HFF-Myc (cell line): ENCODE data around the gene NPDC1.

Experiments used
- DNase-seq: peaks from one replicate; pipeline ENCODE4 v3.0.0-alpha.2; 2011; ENCODE audit warnings: low read depth; ENCODE audit errors: extremely low read depth
- H3K4me3 ChIP-seq: replicated peaks from 2 replicates; pipeline ENCODE4 v1.5.1; 2011; ENCODE audit warnings: low read depth, mild to moderate bottlenecking, control low read depth, low read length
- CTCF ChIP-seq: IDR thresholded peaks from 2 replicates; pipeline ENCODE4 v1.5.1; 2012; ENCODE audit warnings: mild to moderate bottlenecking, low read depth, low read length, control low read depth; ENCODE audit errors: missing control alignments

The NPDC1 gene

GRCh38 chr9:137031904-137032640, 13.9 kb downstream of the NPDC1 start, which contains the start of gene FUT7:
Gene FUT7, minus strand, starts transcription at chr9:137032088. Its CDS starts 97 bp downstream, at chr9:137031991.
- DNase-seq = no peak
- H3K4me3 ChIP-seq = no peak within 1 kb of the TSS
- TF ChIP-seq CTCF = no peak

GRCh38 chr9:137030538-137031527, 15.1 kb downstream of the NPDC1 start:
- no peak for TF ChIP-seq CTCF
- DNase-seq = no peak
- H3K4me3 ChIP-seq = no peak overlapping the region

- DNase-seq = no peak
- H3K4me3 ChIP-seq = no peak overlapping the region
- TF ChIP-seq CTCF = no peak
Measured at GRCh38 chr9:137030006-137030405, 16.0 kb downstream of the NPDC1 start.

GRCh38 chr9:137029058-137029936, 16.7 kb downstream of the NPDC1 start:
- no peak overlapping the region; the same call in 1 of the 2 replicates for H3K4me3 ChIP-seq
- no peak for DNase-seq
- TF ChIP-seq CTCF = peak; percentile 96

GRCh38 chr9:137028263-137029057, 17.5 kb downstream of the NPDC1 start:
- DNase-seq = no peak
- H3K4me3 ChIP-seq = peak overlapping the region; percentile 45
- TF ChIP-seq CTCF = no peak
